ENCODE results near the gene ANKMY2.

Gene ANKMY2

DNA sequence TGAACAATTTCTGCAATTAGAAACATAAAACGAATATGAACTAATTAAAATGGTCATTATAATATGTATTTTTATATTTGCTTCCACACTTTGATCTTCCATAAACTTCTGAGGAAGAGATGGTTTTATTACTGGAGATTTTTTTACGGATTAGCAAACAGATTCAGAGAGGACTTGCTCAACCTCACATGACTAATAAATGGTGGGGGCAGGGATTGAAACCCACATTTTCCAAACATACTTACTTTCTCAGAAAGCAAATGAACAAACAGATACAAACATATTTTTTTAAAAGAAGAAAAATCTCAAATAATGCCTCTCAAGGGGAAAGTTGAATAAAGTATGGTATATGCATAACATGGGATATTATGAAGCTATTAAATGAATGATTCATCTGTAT is 18.3 kb downstream of the ANKMY2 start:
- TF ChIP-seq, protein P1, sequence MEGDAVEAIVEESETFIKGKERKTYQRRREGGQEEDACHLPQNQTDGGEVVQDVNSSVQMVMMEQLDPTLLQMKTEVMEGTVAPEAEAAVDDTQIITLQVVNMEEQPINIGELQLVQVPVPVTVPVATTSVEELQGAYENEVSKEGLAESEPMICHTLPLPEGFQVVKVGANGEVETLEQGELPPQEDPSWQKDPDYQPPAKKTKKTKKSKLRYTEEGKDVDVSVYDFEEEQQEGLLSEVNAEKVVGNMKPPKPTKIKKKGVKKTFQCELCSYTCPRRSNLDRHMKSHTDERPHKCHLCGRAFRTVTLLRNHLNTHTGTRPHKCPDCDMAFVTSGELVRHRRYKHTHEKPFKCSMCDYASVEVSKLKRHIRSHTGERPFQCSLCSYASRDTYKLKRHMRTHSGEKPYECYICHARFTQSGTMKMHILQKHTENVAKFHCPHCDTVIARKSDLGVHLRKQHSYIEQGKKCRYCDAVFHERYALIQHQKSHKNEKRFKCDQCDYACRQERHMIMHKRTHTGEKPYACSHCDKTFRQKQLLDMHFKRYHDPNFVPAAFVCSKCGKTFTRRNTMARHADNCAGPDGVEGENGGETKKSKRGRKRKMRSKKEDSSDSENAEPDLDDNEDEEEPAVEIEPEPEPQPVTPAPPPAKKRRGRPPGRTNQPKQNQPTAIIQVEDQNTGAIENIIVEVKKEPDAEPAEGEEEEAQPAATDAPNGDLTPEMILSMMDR (IDR thresholded peaks at IDR 0.05; ENCODE audit: insufficient read depth, low read depth, low read length, missing control alignments) = no peak
- no peak for DNase-seq (ENCODE audit: low read depth)
- H3K4me3 ChIP-seq (ENCODE audit: low read depth, low read length) = no peak overlapping the region

DNA sequence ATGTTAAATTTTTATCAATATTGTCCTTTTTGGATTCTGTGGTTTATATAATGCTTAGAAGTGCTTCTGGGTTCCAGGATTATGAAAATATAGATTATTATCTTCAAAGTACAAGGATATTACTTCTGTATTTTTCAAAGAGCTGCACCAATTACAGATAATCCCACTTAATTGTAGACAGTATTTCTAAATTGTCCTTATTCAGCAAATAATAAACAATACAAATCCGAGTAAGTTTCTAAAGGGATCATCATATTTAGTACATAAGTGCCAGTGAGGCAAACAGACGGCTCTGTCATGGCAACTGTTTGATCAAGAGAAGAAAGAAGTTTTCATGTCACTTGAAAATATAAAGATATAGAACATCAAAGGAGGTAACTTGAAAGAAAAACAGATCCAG is 19.2 kb downstream of the ANKMY2 start:
- TF ChIP-seq, protein P1 (IDR thresholded peaks at IDR 0.05; ENCODE audit: insufficient read depth, low read depth, low read length, missing control alignments) = no peak
- H3K4me3 ChIP-seq (ENCODE audit: low read depth, low read length) = no peak overlapping the region
- DNase-seq (ENCODE audit: low read depth) = no peak

DNA sequence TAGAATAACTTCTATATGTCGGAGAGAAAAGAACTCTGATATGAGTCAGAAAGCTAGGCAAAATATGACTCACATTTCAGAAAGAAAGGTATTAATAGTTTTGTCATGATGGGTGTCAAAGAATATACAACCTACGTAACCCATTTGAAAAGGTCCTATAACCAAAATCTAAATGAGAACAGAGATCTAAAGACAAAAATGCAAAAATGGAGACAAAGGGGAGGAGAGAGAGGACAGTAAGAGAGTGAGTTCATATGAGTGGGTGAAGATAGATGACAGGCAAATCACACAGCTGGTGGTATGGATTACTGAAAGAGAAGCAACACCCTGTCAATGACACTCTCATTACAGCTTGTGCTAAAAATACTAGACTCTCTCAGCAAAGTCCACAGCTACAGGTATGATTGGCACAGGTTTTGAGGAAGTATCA is 25.6 kb downstream of the ANKMY2 start:
- DNase-seq (ENCODE audit: low read depth) = peak; percentile 44
- no peak overlapping the region for H3K4me3 ChIP-seq (ENCODE audit: low read depth, low read length)
- TF ChIP-seq, protein P1 (IDR thresholded peaks at IDR 0.05; ENCODE audit: insufficient read depth, low read depth, low read length, missing control alignments) = no peak

DNA sequence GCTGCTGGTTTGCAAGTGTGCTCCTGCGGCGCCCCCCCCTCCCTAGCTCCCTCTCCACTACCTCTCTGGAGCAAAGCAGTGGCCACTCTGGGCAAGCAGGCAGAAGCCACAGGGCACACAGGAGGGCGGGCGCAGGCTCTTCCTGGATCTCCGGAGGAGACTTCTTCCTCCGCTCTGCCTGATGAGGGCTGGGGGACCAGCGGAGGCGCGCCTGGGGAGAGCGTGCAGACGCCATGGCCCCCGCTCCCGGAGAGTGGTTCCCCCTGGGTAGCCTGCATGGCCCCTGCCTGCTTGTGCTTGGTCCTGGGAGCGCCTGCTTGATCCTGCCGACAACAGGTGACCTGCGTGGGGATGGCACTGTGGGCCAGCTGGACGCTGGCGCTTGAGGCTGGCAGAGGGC is 29.0 kb downstream of the ANKMY2 start:
- H3K4me3 ChIP-seq (ENCODE audit: low read depth, low read length) = no peak overlapping the region
- TF ChIP-seq, protein P1 (IDR thresholded peaks at IDR 0.05; ENCODE audit: insufficient read depth, low read depth, low read length, missing control alignments) = no peak
- no peak for DNase-seq (ENCODE audit: low read depth)

DNA sequence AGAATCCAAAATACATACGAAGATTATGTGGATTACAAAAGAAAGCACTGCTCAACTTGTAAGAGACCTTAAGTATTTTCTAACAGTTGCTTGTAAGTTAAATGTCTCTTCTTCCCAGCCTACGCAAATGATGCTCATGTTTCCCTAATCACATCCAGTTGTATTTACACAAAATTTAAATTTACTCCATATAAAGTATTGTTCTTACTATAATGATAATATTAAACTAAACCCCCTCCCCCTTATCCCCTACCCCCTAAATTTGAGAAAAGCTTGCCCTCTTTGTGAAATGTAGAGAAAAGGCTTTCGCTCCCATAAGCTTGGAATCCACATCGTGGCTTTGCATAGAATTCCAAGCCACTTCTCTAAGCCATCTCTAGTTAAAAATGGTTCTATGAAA is 29.4 kb downstream of the ANKMY2 start:
- no peak for DNase-seq (ENCODE audit: low read depth)
- no peak overlapping the region for H3K4me3 ChIP-seq (ENCODE audit: low read depth, low read length)
- TF ChIP-seq, protein P1 (IDR thresholded peaks at IDR 0.05; ENCODE audit: insufficient read depth, low read depth, low read length, missing control alignments) = no peak

DNA sequence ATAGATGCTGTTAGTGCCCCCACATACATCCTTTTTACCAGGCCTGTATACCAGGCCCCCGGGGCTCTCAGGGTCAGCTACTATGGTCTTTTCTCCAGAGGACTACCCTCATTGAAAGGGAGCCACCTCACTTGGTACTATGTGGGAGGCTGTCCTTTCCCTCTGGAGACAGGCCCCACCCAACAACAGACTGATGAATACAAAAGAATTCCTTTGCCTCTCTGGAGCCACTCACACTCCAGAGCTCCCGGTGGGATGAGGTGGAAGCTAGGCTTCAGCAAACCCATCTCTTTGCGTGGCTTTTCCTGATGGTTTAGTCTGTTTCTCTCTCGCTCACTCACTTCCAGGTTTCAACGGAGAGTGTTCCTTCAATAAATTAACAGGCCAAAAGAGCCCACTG is 30.3 kb downstream of the ANKMY2 start:
- H3K4me3 ChIP-seq (ENCODE audit: low read depth, low read length) = no peak overlapping the region
- TF ChIP-seq, protein P1 (IDR thresholded peaks at IDR 0.05; ENCODE audit: insufficient read depth, low read depth, low read length, missing control alignments) = no peak
- no peak for DNase-seq (ENCODE audit: low read depth)

DNA sequence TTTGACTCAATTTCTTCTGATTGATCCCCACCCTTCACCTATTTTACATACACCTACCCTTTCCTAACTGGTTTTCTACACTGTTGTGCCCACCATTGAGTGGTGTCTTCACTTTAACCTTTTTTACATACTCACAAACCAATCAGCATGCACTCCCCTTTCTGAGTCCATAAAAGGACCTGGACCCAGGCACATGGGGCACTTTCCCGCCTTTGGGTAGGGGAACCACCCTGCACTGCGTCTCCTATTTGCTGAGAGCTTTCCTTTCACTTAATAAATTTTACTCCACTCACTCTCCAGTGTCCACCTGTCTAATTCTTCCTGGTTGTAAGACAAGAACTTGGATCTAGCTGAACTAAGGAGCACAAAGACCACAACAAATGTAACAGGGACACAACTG is 33.8 kb downstream of the ANKMY2 start:
- TF ChIP-seq, protein P1 (IDR thresholded peaks at IDR 0.05; ENCODE audit: insufficient read depth, low read depth, low read length, missing control alignments) = no peak
- no peak overlapping the region for H3K4me3 ChIP-seq (ENCODE audit: low read depth, low read length)
- no peak for DNase-seq (ENCODE audit: low read depth)
